ENCODE data around the gene PEAR1. TPM values are rescaled to one million over a fixed set of nuclear protein-coding genes. Genes with fewer than 3 reads are reported as not detected.

Gene PEAR1
- total and polyA plus RNA-seq, 2 of the 8 experiments (the other 6 are each of a cell fraction or from before 2014, with no cell fraction given): 0.63 to 0.71 TPM

- TF ChIP-seq POU5F1 (IDR thresholded peaks at IDR 0.05; ENCODE audit: low read depth, low read length) (no peak), JUN (IDR thresholded peaks at IDR 0.05; ENCODE audit: low read depth, low read length) (no peak)
Observed at GRCh38 chr1:156856282-156856785, 37.2 kb upstream of the PEAR1 start (continued).
